ENCODE measurements around the gene COL9A1.

DNA sequence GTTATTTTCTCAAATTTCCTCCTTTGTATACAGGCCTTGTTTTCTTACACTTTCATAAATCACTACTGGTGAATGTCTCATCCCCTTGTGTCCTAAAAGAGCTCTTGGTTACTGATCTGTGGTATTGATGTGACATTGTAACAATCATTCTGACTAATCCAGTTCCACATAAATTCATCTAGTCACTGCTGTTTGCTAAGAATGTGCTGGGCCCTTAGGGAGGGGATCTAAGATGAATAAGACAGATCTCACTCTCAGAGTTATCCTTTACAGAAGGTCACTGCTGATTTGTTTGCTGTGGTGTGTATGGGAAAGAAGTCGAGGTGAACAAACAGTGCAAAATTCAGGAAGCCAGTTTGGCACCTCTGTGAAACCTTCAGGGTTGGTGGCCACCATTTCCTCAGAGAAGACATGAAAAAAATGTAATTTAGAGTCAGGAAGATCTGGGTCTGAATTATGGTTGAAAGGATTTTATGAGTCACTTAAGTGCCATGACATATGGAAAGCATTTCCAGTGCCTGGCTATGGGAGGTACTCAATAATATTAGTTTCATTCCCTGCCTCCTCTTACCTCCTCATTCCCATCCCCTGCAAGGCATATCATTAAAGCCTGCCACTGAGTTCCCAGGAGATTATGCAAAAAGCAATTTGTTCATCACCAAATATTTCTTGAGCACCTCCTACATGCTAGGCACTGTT lies 121.8 kb downstream of the COL9A1 start:
- no peak for TF ChIP-seq POLR2A (IDR thresholded peaks at IDR 0.05)
- TF ChIP-seq, protein P1, sequence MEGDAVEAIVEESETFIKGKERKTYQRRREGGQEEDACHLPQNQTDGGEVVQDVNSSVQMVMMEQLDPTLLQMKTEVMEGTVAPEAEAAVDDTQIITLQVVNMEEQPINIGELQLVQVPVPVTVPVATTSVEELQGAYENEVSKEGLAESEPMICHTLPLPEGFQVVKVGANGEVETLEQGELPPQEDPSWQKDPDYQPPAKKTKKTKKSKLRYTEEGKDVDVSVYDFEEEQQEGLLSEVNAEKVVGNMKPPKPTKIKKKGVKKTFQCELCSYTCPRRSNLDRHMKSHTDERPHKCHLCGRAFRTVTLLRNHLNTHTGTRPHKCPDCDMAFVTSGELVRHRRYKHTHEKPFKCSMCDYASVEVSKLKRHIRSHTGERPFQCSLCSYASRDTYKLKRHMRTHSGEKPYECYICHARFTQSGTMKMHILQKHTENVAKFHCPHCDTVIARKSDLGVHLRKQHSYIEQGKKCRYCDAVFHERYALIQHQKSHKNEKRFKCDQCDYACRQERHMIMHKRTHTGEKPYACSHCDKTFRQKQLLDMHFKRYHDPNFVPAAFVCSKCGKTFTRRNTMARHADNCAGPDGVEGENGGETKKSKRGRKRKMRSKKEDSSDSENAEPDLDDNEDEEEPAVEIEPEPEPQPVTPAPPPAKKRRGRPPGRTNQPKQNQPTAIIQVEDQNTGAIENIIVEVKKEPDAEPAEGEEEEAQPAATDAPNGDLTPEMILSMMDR (IDR thresholded peaks at IDR 0.05), result no peak
